Stimulated activated effector memory CD8-positive, alpha-beta T cell treated with anti-CD3 and anti-CD28 coated beads, Interleukin-12 subunit alpha, Interleukin-12 subunit beta, amount 100 ng/mL, for 72 hours (primary cell): ENCODE data around the gene BRICD5.

ENCODE experiments used
- ATAC-seq: fragments of 150-1000 bp; cut with Tn5 transposase; 2 replicates; pipeline ENCODE4 v1.10.0; 2021
- DNase-seq, 2 donors: peaks; one replicate each; pipeline ENCODE4 v3.0.0; 2021 to 2022; ENCODE audit warnings: low spot score in 2 of 2
- H3K27ac Mint-ChIP-seq: one replicate; pipeline ENCODE4 v1.8.0; 2022; ENCODE audit warnings: mild to moderate bottlenecking, mixed read lengths
- H3K36me3 Mint-ChIP-seq: one replicate; pipeline ENCODE4 v1.8.0; 2022; ENCODE audit warnings: mild to moderate bottlenecking, mixed read lengths
- H3K4me1 Mint-ChIP-seq: one replicate; pipeline ENCODE4 v1.8.0; 2022; ENCODE audit warnings: mixed read lengths
- H3K4me3 Mint-ChIP-seq: one replicate; pipeline ENCODE4 v1.8.0; 2022; ENCODE audit warnings: mild to moderate bottlenecking, mixed read lengths
- H3K9me3 Mint-ChIP-seq: one replicate; pipeline ENCODE4 v1.8.0; 2022; ENCODE audit warnings: mixed read lengths

BRICD5 gene

DNA sequence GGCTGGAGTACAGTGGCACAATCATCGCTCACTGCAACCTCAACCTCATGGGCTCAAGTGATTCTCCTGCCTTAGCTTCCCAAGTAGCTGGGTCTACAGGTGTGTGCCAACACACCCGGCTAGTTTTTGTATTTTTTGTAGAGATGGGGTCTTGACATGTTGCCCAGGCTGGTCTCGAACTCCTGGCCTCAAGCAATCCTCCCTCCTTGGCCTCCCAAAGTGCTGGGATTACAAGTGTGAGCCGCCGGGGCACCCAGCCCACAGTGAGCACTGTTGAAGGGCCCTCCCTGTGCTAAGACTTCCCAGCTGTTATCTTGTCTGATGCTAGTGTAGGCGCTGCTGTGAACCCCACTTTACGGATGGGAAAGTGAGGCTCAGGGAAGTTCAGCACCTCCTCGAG lies 22.3 kb downstream of the BRICD5 start:
- Mint-ChIP-seq H3K4me1 (no peaks in the 10 kb centered on the region), H3K9me3 (no peaks in the 10 kb centered on the region), H3K36me3 (peaks cover 6% of the 10 kb centered on the region), H3K27ac (no peak overlapping the region), H3K4me3 (no peak overlapping the region)
- DNase-seq (no peak), ATAC-seq (no peak)

DNA sequence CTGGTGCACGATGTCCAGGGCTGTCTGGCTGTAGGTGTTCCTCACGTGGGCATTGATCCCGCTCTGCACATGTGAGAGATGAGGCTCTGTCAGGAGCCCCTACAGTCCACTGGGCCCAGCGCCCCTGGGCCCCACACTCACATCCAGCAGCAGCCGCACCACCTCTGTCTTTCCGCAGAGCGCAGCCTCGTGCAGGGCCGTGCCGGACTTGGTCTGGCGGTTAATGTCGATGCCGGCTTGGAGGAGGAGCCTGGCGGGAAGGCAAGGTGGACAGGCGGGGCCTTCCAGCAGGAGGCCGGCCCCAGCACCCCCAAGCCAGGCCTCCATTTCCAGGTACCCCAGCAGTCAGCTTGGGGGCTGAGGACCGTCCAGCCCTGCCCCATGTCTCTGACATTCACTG lies 23.5 kb downstream of the BRICD5 start:
- no peak for DNase-seq
- Mint-ChIP-seq H3K9me3 (no peaks in the 10 kb centered on the region), H3K4me1 (peaks cover 3% of the 10 kb centered on the region), H3K4me3 (no peak overlapping the region), H3K27ac (no peak overlapping the region), H3K36me3 (peaks cover 6% of the 10 kb centered on the region)
- no peak for ATAC-seq

DNA sequence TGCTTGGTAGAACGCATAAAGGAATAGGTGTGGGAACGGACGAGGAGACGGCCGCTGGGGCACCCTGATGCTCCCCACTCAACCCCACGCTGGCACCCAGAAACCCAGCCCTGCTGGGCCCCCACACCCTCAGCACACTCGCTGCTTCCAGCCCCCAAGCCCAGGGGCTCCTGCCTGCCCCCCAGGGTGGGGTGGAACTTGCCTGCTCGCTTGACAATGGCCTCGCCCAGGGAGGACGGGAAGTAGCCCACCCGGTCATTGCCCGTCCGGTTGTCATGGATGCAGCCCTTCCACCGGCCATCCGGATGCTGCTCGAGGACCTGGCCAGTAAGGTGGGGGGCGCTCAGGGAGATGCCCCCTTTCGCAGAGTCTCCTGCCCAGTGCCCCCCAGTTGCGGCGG lies 24.2 kb downstream of the BRICD5 start:
- Mint-ChIP-seq H3K4me3 (no peak overlapping the region), H3K9me3 (no peaks in the 10 kb centered on the region), H3K4me1 (peaks cover 6% of the 10 kb centered on the region), H3K27ac (no peak overlapping the region), H3K36me3 (peaks cover 6% of the 10 kb centered on the region)
- ATAC-seq (no peak), DNase-seq (no peak)

DNA sequence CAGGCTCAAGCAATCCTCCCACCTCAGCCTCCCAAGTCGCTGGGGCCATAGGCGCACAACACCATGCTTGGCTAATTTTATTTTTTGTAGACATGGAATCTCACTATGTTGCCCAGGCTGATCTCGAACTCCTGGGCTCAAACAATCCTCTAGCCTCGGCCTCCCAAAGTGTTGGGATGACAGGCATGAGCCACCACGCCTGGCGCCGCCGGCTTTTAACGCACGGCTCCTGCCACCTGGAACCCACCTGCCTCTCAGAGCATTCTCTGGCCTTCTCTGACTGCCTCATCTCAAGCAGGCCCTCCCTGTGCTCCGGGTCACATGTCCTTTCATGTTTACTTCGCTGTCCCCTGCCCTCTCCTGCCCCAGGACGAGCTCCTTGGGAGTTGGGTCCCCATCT lies 24.6 kb downstream of the BRICD5 start:
- no peak for DNase-seq
- no peak for ATAC-seq
- peaks cover 6% of the 10 kb centered on the region for H3K36me3 Mint-ChIP-seq
- H3K4me3 Mint-ChIP-seq = no peak overlapping the region
- H3K27ac Mint-ChIP-seq = peak overlapping the region; percentile 79
- H3K4me1 Mint-ChIP-seq = peaks cover 6% of the 10 kb centered on the region
- no peaks in the 10 kb centered on the region for H3K9me3 Mint-ChIP-seq

- Mint-ChIP-seq H3K36me3 (peaks cover 6% of the 10 kb centered on the region), H3K4me3 (no peak overlapping the region), H3K9me3 (no peaks in the 10 kb centered on the region), H3K27ac (no peak overlapping the region), H3K4me1 (peaks cover 6% of the 10 kb centered on the region)
- ATAC-seq = no peak
- DNase-seq = no peak
These were observed 25.7 kb downstream of the BRICD5 start for GRCh38 chr16:2184962-2185361.

DNA sequence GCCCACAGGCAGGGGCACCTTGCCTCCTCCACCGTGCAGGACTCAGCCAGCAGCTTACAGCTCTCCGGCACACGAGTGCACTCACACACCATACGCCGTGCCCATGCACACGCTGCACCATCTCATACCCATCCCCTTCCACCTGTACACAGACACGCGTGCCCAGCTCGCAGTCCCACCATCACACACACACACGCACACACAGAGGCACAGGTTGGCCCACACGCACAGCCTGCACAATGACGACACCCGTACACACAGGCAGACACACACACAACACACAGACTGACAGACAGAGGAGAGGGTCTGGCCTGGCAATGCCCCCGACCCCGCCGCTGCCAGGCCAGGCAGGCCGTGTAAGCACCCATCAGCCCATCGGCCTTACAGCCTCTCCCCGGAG lies 26.3 kb downstream of the BRICD5 start:
- Mint-ChIP-seq H3K36me3 (peaks cover 6% of the 10 kb centered on the region), H3K4me1 (peaks cover 6% of the 10 kb centered on the region), H3K9me3 (no peaks in the 10 kb centered on the region), H3K27ac (no peak overlapping the region), H3K4me3 (no peak overlapping the region)
- ATAC-seq (no peak), DNase-seq (no peak)

DNA sequence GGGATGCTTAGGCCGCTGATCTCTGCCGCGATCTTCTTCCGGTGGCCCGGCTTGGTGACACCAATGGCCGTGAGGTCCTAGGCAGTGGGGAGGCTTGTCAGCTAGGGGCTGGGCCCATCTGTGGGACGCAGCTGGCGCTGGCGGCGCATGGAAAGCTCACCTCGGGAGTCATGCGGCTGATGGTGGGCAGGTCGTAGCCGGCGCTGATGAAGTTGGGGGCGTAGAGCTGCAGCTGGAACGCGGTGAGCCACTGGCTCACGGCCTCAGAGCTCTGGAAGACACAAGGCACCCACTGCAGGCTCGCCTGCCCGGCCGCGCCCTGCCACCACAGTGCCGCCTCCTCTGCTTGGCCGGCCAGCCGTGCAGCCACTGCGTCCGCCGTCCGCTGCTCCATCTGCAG lies 27.0 kb downstream of the BRICD5 start:
- no peak for DNase-seq
- Mint-ChIP-seq H3K27ac (no peak overlapping the region), H3K9me3 (no peaks in the 10 kb centered on the region), H3K4me3 (no peak overlapping the region), H3K4me1 (peaks cover 6% of the 10 kb centered on the region), H3K36me3 (peaks cover 6% of the 10 kb centered on the region)
- no peak for ATAC-seq

DNA sequence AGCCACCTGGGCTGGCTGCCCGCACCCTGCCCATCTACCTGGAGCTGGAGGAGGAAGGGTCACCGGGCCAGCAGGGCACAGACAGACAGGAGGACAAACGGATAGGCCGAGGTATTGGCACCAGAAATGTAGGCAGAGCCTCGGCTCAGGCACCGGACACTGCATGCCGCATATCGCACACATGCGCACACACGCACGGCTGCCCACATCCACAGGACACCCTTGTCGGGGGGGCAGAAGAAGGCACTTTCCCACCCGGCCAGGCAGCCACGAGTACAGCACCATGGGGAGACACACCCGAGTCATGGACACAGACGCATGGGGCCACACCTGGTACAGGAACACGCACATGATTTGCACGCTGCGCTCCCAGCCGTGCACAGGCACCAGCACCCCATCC lies 28.7 kb downstream of the BRICD5 start:
- no peak overlapping the region for H3K27ac Mint-ChIP-seq
- peaks cover 13% of the 10 kb centered on the region for H3K36me3 Mint-ChIP-seq
- DNase-seq = no peak

DNA sequence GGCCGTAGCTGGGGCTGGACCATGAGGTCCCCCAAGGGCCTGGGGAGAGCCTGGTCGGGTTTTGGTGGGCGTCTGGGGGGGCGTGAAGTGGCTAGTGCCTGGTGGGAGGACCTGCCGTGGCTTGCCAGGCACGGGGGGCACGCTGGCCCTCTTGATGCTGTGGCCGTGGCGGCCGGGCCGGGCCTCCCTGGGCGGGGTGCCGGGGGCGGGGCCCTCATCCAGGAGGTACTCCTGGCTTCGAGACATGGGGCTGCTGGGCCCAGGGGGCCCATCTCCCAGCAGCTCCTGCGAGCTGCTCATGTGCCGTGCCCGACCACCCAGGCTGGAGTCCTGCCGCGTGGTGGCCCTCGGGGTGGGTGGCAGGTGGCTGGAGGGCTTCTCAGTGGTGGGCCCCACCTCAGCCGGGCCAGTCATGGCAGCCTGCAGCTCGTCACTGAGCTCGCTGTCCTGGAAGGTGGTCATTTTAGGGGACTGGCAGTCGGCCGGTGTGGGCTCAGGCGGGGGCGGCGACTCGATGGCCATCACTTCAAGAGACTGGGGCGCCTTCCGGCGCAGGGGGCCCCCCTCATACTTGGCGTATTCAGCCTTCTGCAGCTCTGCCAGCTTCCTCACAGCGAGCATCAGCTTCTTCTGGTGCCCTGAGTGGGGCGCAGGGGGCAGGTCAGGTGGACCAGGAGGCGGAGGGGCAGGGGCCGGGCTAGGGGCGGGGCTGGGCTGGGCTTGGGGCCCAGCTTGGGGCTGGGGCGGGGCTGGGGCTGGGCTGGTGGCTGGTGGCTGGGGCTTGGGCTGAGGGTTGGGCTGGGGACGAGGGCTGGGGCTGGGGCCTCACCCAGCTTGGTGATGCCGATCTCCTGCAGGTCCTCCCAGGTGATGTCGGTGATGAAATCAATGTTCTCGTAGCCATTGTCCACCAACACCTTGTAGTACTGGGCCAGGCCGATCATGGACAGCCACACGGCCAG lies 29.4 kb downstream of the BRICD5 start:
- DNase-seq (no peak), ATAC-seq (no peak)
- Mint-ChIP-seq H3K4me3 (no peak overlapping the region), H3K27ac (no peak overlapping the region), H3K4me1 (peaks cover 6% of the 10 kb centered on the region), H3K36me3 (peaks cover 18% of the 10 kb centered on the region), H3K9me3 (no peaks in the 10 kb centered on the region)

More for the DNA sequence above, 28.7 kb downstream of the BRICD5 start:
- Mint-ChIP-seq H3K4me1 (peaks cover 6% of the 10 kb centered on the region), H3K9me3 (no peaks in the 10 kb centered on the region), H3K4me3 (no peak overlapping the region)
- ATAC-seq = no peak

DNA sequence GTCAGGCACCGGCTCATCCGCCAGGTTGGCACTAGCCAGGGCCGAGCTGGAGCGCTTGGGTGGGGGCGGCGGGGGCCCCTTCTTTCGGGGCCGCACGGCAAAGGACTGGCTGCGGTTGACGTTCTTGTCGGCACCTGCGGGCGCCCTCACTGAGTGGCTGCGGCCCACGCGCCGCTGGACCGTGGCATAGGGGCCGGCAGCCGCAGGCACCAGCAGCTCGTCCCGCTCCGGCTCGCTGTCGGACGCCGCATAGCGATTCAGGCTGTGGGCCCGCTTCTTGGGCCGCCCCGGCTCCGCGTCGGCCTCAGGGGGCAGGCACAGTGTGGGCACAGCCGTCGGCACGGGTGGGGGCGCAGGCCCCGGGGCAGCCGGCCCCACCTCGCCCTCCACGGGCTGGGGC lies 30.2 kb downstream of the BRICD5 start:
- H3K4me3 Mint-ChIP-seq = no peak overlapping the region
- H3K4me1 Mint-ChIP-seq = peaks cover 6% of the 10 kb centered on the region
- H3K9me3 Mint-ChIP-seq = no peaks in the 10 kb centered on the region
- DNase-seq (no peak), ATAC-seq (no peak)
- H3K36me3 Mint-ChIP-seq = peaks cover 24% of the 10 kb centered on the region
- no peak overlapping the region for H3K27ac Mint-ChIP-seq

DNA sequence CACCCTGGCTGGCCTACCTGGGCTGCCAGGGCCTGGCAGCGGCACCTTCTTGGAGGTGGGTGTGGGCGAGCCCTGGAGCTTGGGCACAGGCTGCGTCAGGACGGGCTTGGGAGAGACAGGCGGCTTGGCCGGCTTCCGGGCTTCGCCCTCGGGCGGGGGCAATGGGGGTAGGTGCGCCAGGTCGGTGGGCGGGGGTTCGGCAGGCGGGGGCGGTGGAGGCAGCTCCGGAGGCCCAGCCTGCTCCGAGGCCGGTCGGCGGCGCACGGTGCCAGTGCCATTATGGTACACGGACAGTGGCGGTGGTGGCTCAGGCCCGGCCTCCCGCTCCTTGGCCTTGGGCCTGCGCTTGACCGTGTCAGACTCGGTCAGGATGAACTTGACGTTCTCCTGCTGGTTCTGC lies 31.1 kb downstream of the BRICD5 start:
- H3K9me3 Mint-ChIP-seq = no peaks in the 10 kb centered on the region
- H3K4me1 Mint-ChIP-seq = peaks cover 6% of the 10 kb centered on the region
- no peak for ATAC-seq
- peaks cover 23% of the 10 kb centered on the region for H3K36me3 Mint-ChIP-seq
- no peak overlapping the region for H3K27ac Mint-ChIP-seq
- no peak overlapping the region for H3K4me3 Mint-ChIP-seq
- no peak for DNase-seq

DNA sequence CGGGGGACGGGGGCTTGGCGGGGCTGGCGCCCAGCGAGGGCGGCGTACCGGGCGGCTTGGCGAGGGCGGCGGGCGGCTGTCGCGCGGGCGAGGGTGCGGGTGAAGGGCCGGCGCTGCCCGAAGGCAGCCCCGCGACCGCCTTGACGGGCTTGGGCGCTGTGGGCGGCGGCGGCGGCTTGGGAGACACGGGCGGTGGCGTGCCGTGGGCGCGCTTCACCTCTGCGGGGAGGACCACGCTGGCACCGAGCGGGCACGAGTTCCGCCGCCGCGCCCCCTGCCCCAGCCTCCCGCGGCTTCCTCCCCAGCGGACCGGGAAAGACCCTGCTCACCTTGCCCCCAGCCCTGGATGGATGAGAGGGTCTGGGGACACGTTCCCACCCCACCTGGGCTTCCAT lies 31.6 kb downstream of the BRICD5 start:
- ATAC-seq (no peak), DNase-seq (no peak)
- peaks cover 22% of the 10 kb centered on the region for H3K36me3 Mint-ChIP-seq
- peaks cover 6% of the 10 kb centered on the region for H3K4me1 Mint-ChIP-seq
- no peaks in the 10 kb centered on the region for H3K9me3 Mint-ChIP-seq
- no peak overlapping the region for H3K27ac Mint-ChIP-seq
- no peak overlapping the region for H3K4me3 Mint-ChIP-seq

DNA sequence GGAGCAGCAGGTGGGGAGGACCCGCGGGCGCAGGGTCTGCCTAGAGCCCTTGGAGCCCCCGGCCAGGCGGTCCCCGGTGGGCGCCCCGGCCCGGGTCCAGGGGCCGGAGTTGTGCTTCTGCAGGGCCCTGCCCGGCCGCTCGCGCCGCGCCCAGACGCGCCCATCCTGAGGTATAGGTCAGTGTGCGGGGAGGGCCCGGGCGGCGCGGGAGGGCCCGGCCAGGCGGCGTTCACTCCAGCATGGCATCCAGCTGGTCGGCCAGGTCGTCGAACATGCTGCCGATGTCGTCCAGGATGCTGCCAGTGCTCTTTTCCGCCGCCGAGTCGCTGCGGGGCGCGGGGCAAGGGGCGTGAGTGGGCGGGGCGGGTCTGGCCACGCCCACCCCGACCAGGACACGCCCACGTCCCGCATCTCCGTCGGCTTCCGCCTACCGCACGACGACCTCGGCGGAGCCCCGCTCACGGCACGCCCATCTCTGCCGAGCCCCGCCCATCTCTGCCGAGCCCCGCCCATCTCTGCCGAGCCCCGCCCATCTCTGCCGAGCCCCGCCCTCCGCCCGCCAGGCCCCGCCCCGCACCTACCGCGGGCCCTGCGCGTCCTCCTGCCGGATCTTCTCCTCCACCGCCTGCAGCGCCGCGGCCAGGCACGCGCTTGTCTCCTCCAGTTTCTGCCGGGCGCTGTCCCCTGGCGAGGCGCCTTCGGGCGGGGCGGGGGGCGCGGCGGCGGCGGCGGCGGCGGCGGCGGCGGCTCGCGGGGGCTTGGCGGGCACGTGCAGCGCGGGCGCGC lies 32.1 kb downstream of the BRICD5 start:
- DNase-seq (peak in 1 of 2 donors; percentile 29), ATAC-seq (peak; percentile 31)
- no peaks in the 10 kb centered on the region for H3K9me3 Mint-ChIP-seq

DNA sequence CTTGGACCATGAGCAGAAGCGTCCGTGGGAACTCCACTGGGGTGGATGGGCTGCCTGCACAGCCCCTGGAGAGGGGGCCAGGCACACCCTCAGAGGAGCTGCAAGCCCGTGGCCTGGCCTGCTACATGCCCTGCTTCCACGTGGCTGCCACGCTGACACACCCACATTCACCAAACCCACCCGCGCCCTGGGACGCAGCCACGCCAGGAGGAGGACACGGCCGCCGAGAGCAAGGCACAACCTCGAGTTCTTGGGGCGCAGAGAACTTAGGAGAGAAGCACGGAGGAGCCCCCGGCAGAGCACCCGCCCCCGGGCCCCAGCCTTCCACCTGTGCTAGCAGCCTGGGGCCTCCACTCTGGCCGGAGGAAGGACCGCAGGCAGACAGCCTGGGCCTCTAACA lies 33.1 kb downstream of the BRICD5 start:
- DNase-seq (no peak), ATAC-seq (no peak)
- Mint-ChIP-seq H3K27ac (no peak overlapping the region), H3K4me3 (no peak overlapping the region), H3K9me3 (no peaks in the 10 kb centered on the region), H3K4me1 (peaks cover 6% of the 10 kb centered on the region), H3K36me3 (peaks cover 26% of the 10 kb centered on the region)

More for the DNA sequence above, 32.1 kb downstream of the BRICD5 start:
- peaks cover 6% of the 10 kb centered on the region for H3K4me1 Mint-ChIP-seq
- no peak overlapping the region for H3K4me3 Mint-ChIP-seq
- H3K36me3 Mint-ChIP-seq = peaks cover 26% of the 10 kb centered on the region
- no peak overlapping the region for H3K27ac Mint-ChIP-seq

DNA sequence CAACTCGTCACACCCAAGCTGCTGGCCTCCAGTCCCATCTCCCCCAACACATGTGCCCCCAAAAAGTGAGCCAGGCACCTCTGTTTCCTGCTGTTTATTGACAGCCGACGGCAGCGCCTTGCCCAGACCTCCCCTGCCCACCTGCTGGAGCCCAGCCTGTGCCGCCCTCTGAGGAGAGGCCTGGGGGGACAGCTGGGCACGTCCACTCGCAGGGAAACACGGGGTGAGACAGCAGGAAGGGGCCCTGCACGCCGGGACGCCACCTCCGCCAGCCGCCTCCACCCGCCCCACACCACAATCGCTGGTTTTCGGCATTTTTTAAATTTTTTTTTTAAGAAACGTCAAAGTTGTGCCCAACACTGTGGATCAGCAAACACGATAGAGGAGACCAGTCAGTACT lies 33.6 kb downstream of the BRICD5 start:
- no peak for DNase-seq
- Mint-ChIP-seq H3K4me3 (no peak overlapping the region), H3K36me3 (peaks cover 26% of the 10 kb centered on the region), H3K27ac (no peak overlapping the region), H3K4me1 (peaks cover 2% of the 10 kb centered on the region), H3K9me3 (no peaks in the 10 kb centered on the region)
- no peak for ATAC-seq

DNA sequence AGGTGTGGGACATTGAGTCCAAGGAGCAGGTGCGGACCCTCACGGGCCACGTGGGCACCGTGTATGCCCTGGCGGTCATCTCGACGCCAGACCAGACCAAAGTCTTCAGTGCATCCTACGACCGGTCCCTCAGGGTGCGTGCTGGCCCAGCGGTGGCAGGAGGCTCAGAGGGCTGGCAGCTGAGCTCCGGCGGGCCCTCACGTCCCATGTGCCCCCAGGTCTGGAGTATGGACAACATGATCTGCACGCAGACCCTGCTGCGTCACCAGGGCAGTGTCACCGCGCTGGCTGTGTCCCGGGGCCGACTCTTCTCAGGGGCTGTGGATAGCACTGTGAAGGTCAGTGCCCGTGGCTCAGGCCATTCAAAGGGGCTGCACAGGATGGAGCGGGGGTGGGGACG lies 34.6 kb downstream of the BRICD5 start:
- DNase-seq (no peak), ATAC-seq (no peak)
- Mint-ChIP-seq H3K4me3 (no peak overlapping the region), H3K9me3 (no peaks in the 10 kb centered on the region), H3K4me1 (no peaks in the 10 kb centered on the region), H3K27ac (no peak overlapping the region), H3K36me3 (peaks cover 26% of the 10 kb centered on the region)
